H1 (cell line): ENCODE measurements around the gene DRAP1. TPM values are rescaled to one million over a fixed set of nuclear protein-coding genes. Genes with fewer than 3 reads are reported as not detected.

Experiments
- CTCF ChIA-PET: fragments of 300-600 bp; sonication (Branson Sonifier 250); formaldehyde crosslinking; loops from one replicate; lab custom pipeline; 2021; ENCODE audit not compliant: partially characterized antibody; lab: Charles Lee
- POLR2A ChIA-PET: fragments of 300-600 bp; sonication (Branson Sonifier 250); formaldehyde crosslinking; loops from one replicate; lab custom pipeline; 2021; ENCODE audit warnings: inconsistent platforms; ENCODE audit not compliant: partially characterized antibody; lab: Charles Lee
- DNase-seq, 2 experiments: peaks; one replicate each; pipeline versions ENCODE4 v3.0.0 to v3.0.0-alpha.2; 2010 to 2022; ENCODE audit warnings: low spot score in 2 of 2, low read depth in 1 of 2, mixed read lengths in 1 of 2
- FAIRE-seq: peaks from 2 replicates; lab custom pipeline; 2011; peaks lifted over from hg19 to GRCh38; lab: Jason Lieb, UNC
- H2AFZ ChIP-seq: 2 replicates; pipeline ENCODE4 v1.8.1; 2012; ENCODE audit warnings: low read length, inconsistent platforms
- H2AK5ac ChIP-seq: 2 replicates; pipeline ENCODE4 v1.6.1; 2013; ENCODE audit warnings: low read depth, low read length
- H2BK120ac ChIP-seq: replicated peaks from 2 replicates; pipeline ENCODE3; 2013; ENCODE audit warnings: low read depth, low read length, inconsistent platforms
- H2BK12ac ChIP-seq: 2 replicates; pipeline ENCODE4 v1.6.1; 2013; ENCODE audit warnings: low read depth, low read length
- H2BK15ac ChIP-seq: 2 replicates; pipeline ENCODE4 v1.6.1; 2013; ENCODE audit warnings: low read length
- H2BK20ac ChIP-seq: 2 replicates; pipeline ENCODE4 v1.6.1; 2013; ENCODE audit warnings: low read length
- H2BK5ac ChIP-seq: 2 replicates; pipeline ENCODE4 v1.6.1; 2013; ENCODE audit warnings: low read depth, low read length
- H3K14ac ChIP-seq: 2 replicates; pipeline ENCODE4 v1.6.1; 2013; ENCODE audit warnings: inconsistent platforms; ENCODE audit not compliant: insufficient read length
- H3K18ac ChIP-seq: 2 replicates; pipeline ENCODE4 v1.6.1; 2013; ENCODE audit warnings: low read length; ENCODE audit errors: extremely low read depth
- H3K23ac ChIP-seq: 2 replicates; pipeline ENCODE4 v1.6.1; 2013; ENCODE audit warnings: inconsistent platforms; ENCODE audit not compliant: insufficient read length
- H3K23me2 ChIP-seq: 2 replicates; pipeline ENCODE4 v1.6.1; 2013; ENCODE audit warnings: low read depth, low read length
- H3K27ac ChIP-seq: 2 replicates; pipeline ENCODE4 v1.6.1; 2011; ENCODE audit warnings: low read depth, low read length, inconsistent platforms
- H3K27me3 ChIP-seq, 4 experiments: replicated peaks in 1 of 4; 1 replicate in 1 of 4; 2 replicates in 3 of 4; pipeline versions ENCODE4 v1.6.1 to v1.8.1; 2011 to 2013; ENCODE audit warnings: low read length in 3 of 4, mild to moderate bottlenecking in 3 of 4, inconsistent platforms in 2 of 4, mixed read lengths in 2 of 4, moderate library complexity in 1 of 4; ENCODE audit not compliant: control insufficient read depth in 3 of 4, insufficient read depth in 3 of 4; ENCODE audit errors: extremely low read depth in 1 of 4
- H3K36me3 ChIP-seq, 4 experiments: 2 replicates each; pipeline versions ENCODE4 v1.6.1 to v1.8.1; 2011 to 2013; ENCODE audit warnings: mild to moderate bottlenecking in 4 of 4, low read length in 3 of 4, moderate library complexity in 2 of 4, control low read depth in 1 of 4, inconsistent platforms in 1 of 4; ENCODE audit not compliant: insufficient read depth in 4 of 4, control insufficient read depth in 2 of 4
- H3K4ac ChIP-seq: replicated peaks from 2 replicates; pipeline ENCODE3; 2013; ENCODE audit warnings: low read length, low read depth, mixed read lengths, inconsistent platforms; ENCODE audit not compliant: insufficient read length
- H3K4me1 ChIP-seq, 4 experiments: replicated peaks in 1 of 4; 1 replicate in 1 of 4; 2 replicates in 3 of 4; pipeline versions ENCODE4 v1.6.1 to v1.8.1; 2011 to 2013; ENCODE audit warnings: low read length in 3 of 4, inconsistent platforms in 2 of 4, mixed read lengths in 1 of 4; ENCODE audit not compliant: insufficient read depth in 4 of 4, control insufficient read depth in 3 of 4
- H3K4me2 ChIP-seq, 2 experiments: 2 replicates each; pipeline versions ENCODE4 v1.6.1 to v1.8.1; 2011 to 2013; ENCODE audit warnings: low read depth in 2 of 2, low read length in 2 of 2, control low read depth in 1 of 2, inconsistent platforms in 1 of 2, mild to moderate bottlenecking in 1 of 2; ENCODE audit not compliant: insufficient read depth in 1 of 2
- H3K4me3 ChIP-seq, 4 experiments: fragments of 200-600, 300-600 bp in 1 of 4; sonication (generic), shearing (Covaris generic), sonication (Bioruptor Twin) in 1 of 4; 2 replicates each; pipeline versions ENCODE4 v1.5.1 to v1.8.1; 2011 to 2016; ENCODE audit warnings: low read length in 4 of 4, low read depth in 3 of 4, control low read depth in 2 of 4, inconsistent platforms in 2 of 4, mild to moderate bottlenecking in 2 of 4, mixed read lengths in 1 of 4, moderate library complexity in 1 of 4; ENCODE audit not compliant: insufficient read depth in 2 of 4; ENCODE audit errors: extremely low read depth in 1 of 4
- H3K56ac ChIP-seq: replicated peaks from 2 replicates; pipeline ENCODE3; 2013; ENCODE audit warnings: low read depth, mild to moderate bottlenecking, mixed read lengths, low read length, inconsistent platforms; ENCODE audit not compliant: insufficient read length
- H3K79me1 ChIP-seq: 2 replicates; pipeline ENCODE4 v1.6.1; 2013; ENCODE audit warnings: low read depth, low read length, control low read depth
- H3K79me2 ChIP-seq, 2 experiments: 2 replicates each; pipeline versions ENCODE4 v1.6.1 to v1.8.1; 2012 to 2013; ENCODE audit warnings: low read length in 2 of 2, mild to moderate bottlenecking in 2 of 2, inconsistent platforms in 1 of 2; ENCODE audit not compliant: insufficient read depth in 2 of 2, control insufficient read depth in 1 of 2
- H3K9ac ChIP-seq, 4 experiments: replicated peaks in 1 of 4; 1 replicate in 1 of 4; 2 replicates in 3 of 4; pipeline versions ENCODE4 v1.6.1 to v1.8.1; 2011 to 2013; ENCODE audit warnings: low read depth in 3 of 4, low read length in 3 of 4, control low read depth in 2 of 4, mild to moderate bottlenecking in 2 of 4, moderate library complexity in 2 of 4, inconsistent platforms in 1 of 4; ENCODE audit errors: extremely low read depth in 1 of 4
- H3K9me3 ChIP-seq, 2 experiments: 2 replicates each; pipeline versions ENCODE4 v1.6.1 to v1.8.1; 2012 to 2013; ENCODE audit warnings: mild to moderate bottlenecking in 2 of 2, moderate library complexity in 2 of 2, control low read depth in 1 of 2, inconsistent platforms in 1 of 2, low read depth in 1 of 2, low read length in 1 of 2, mixed read lengths in 1 of 2; ENCODE audit not compliant: insufficient read depth in 2 of 2
- H4K20me1 ChIP-seq, 2 experiments: replicated peaks in 1 of 2; 2 replicates each; pipeline versions ENCODE3 to v1.8.1; 2011 to 2013; ENCODE audit warnings: inconsistent platforms in 2 of 2, low read length in 2 of 2, mild to moderate bottlenecking in 1 of 2; ENCODE audit not compliant: insufficient read depth in 2 of 2, control insufficient read depth in 1 of 2
- H4K5ac ChIP-seq: 2 replicates; pipeline ENCODE4 v1.6.1; 2013; ENCODE audit warnings: low read length, low read depth, mixed read lengths, inconsistent platforms; ENCODE audit not compliant: insufficient read length
- H4K8ac ChIP-seq: 2 replicates; pipeline ENCODE4 v1.8.0; 2013; ENCODE audit warnings: mild to moderate bottlenecking, moderate library complexity, low read length, inconsistent platforms; ENCODE audit not compliant: insufficient read depth; ENCODE audit errors: extremely low read depth
- H4K91ac ChIP-seq: replicated peaks from 2 replicates; pipeline ENCODE3; 2013; ENCODE audit warnings: low read length, mixed read lengths, inconsistent platforms; ENCODE audit not compliant: insufficient read length
- CBX8 ChIP-seq: fragments of 300-800, 300-1000 bp; sonication (generic); IDR thresholded peaks from 2 replicates; pipeline ENCODE4 v1.7.1; 2016; ENCODE audit warnings: low read depth, low read length, borderline replicate concordance
- CEBPB ChIP-seq: IDR thresholded peaks from 2 replicates; pipeline ENCODE4 v1.6.1; 2012; ENCODE audit warnings: low read depth, low read length
- CHD2 ChIP-seq: IDR thresholded peaks from 2 replicates; pipeline ENCODE4 v1.6.1; 2012; ENCODE audit warnings: low read length, improper control_type of control experiment
- RAD21 ChIP-seq, 2 experiments: IDR thresholded peaks in 1 of 2; conservative IDR thresholded peaks in 1 of 2; 2 replicates each; pipeline ENCODE4 v1.6.1; 2011; ENCODE audit warnings: low read depth in 2 of 2, low read length in 2 of 2, improper control_type of control experiment in 1 of 2, inconsistent platforms in 1 of 2, mild to moderate bottlenecking in 1 of 2, moderate library complexity in 1 of 2
- RBBP5 ChIP-seq: IDR thresholded peaks from 2 replicates; pipeline ENCODE4 v1.7.1; 2012; ENCODE audit warnings: low read depth, mild to moderate bottlenecking, inconsistent platforms, low read length, moderate library complexity, borderline replicate concordance
- SIN3A ChIP-seq, 2 experiments: IDR thresholded peaks in 1 of 2; conservative IDR thresholded peaks in 1 of 2; 2 replicates each; pipeline ENCODE4 v1.6.1; 2011 to 2012; ENCODE audit warnings: low read length in 2 of 2, improper control_type of control experiment in 1 of 2, low read depth in 1 of 2, mild to moderate bottlenecking in 1 of 2
- WGBS, 2 experiments: shearing (Covaris generic) in 1 of 2; methylation state at CpG; one replicate each; pipeline versions ENCODE4 v1.1.6 to v1.1.7; 2013 to 2015; ENCODE audit warnings: low lambda C conversion rate in 2 of 2, mixed read lengths in 2 of 2, inconsistent platforms in 1 of 2, low coverage in 1 of 2, missing lambda C conversion rate in 1 of 2; ENCODE audit not compliant: insufficient replicate concordance in 2 of 2, insufficient coverage in 1 of 2, insufficient read length in 1 of 2; ENCODE audit errors: extremely low coverage in 1 of 2, missing lambda C conversion rate in 1 of 2; 5-methylcytosine and 5-hydroxymethylcytosine counted together
- polyA plus RNA-seq, 7 experiments: library from polyadenylated mRNA; depleted of rRNA in 3 of 7; stranded (reverse) in 5 of 7; unstranded in 2 of 7; fragments of >200 nt in 5 of 7; fragments of 200-250 nt in 2 of 7; gene quantifications; 1 replicate in 5 of 7; 2 replicates in 1 of 7; 4 replicates in 1 of 7; pipeline versions ENCODE4 v1.2.1 to v1.2.3, GENCODE V29; 2011 to 2013; ENCODE audit warnings: missing spikeins in 2 of 7, mixed read lengths in 2 of 7
- total RNA-seq: library from RNA; stranded (reverse); fragmentation: NEBNext Ultra II Directional; extraction: Animal tissue kit (Norgen Biotek cat#: 25700); gene quantifications from 2 replicates; pipeline ENCODE4 v1.2.1, GENCODE V29; 2021
- TF ChIP-seq, protein P1 (sequence below), 3 experiments: IDR thresholded peaks; 1 replicate in 2 of 3; 2 replicates in 1 of 3; pipeline versions ENCODE4 v1.5.1 to v1.6.1; 2011; ENCODE audit warnings: low read length in 3 of 3, mild to moderate bottlenecking in 3 of 3, inconsistent platforms in 2 of 3, low read depth in 1 of 3, moderate library complexity in 1 of 3; ENCODE audit not compliant: insufficient read depth in 1 of 3; ENCODE audit errors: control extremely low read depth in 1 of 3

Gene DRAP1
- total and polyA plus RNA-seq, 2 of the 8 experiments (the other 6 are each of a cell fraction or from before 2014, with no cell fraction given) = 62.5 to 98.7 TPM

DNA sequence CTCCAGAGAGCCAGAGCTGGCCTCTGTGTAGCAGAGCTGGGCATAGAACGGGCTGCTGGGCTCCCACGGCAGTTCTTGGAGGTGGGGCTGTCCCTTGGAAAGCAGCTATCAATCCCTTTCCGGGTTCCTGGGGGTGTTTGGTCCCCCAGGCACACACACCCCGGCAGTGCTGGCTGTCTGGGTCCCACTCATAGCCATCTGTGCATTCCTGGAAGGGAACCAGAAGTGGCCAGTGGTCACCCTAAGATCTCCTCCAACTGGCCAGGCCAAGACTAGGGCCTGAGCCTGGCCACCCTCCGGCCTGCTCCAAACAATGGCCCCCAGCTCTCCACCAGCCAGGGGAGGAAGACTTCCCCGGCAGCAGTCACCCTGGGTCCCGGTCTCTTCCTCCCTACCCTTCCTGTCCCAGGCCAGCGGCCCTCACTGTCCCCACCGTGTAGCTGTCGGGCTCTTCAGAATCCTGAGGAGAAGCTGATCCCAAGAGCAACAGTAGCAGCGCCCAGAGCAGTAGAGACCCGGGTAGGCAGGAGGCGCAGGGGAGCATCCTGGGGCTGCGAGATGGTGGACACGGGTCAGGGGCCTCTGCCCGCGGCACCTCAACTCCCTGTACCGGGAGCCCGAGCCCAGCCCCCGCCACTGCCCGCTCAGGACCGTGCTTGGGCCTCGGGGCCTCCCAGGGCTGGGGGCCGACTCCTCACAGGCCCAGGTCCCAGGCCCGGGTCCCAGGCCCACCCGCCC, 47.2 kb upstream of the DRAP1 start:
- H3K23ac ChIP-seq = no peak overlapping the region
- H4K8ac ChIP-seq = 0 out of 2 replicates have a peak overlapping the region, but pooled peaks have one; percentile 11
- H3K18ac ChIP-seq = no peak overlapping the region
- peaks cover 0 to 10% (median 3%) of the 10 kb centered on the region in 4 experiments; a peak in 5 of 7 replicates for H3K4me1 ChIP-seq
- no peak overlapping the region for H2BK15ac ChIP-seq
- H3K23me2 ChIP-seq = peaks cover 9% of the 10 kb centered on the region; the same call in 1 of the 2 replicates
- DNase-seq (peak in 1 of 2 experiments; percentile 70), FAIRE-seq (no peak)
- H3K14ac ChIP-seq = no peak overlapping the region
- H3K4me3 ChIP-seq = peak overlapping the region in 3 of 4 experiments; percentile 26 to 77 (median 49); a peak in 6 of 8 replicates
- no peaks in the 10 kb centered on the region for H3K36me3 ChIP-seq
- H2BK12ac ChIP-seq = no peak overlapping the region
- H3K79me2 ChIP-seq = no peaks in the 10 kb centered on the region
- peak overlapping the region; percentile 40; the same call in 1 of the 2 replicates for H2AK5ac ChIP-seq
- no peak overlapping the region for H3K9ac ChIP-seq
- no peak overlapping the region for H2BK5ac ChIP-seq
- H4K5ac ChIP-seq = no peak overlapping the region
- ChIA-PET POLR2A (interaction anchor here (0.8 to 39.7 kb wide), 4 partner anchors 3 to 46 kb away, joined by 3 to 1071 read pairs (median 538); partner anchors contain the start of genes CCDC85B, CFL1, CTSW and EFEMP2), CTCF (interaction anchor here (0.6 to 8.9 kb wide), 19 partner anchors 8 to 190 kb away, joined by 3 to 210 read pairs (median 3); partner anchors contain the start of genes CCDC85B, CFL1, CTSW and FIBP)
- no peak overlapping the region; the same call in 1 of the 2 replicates for H2AFZ ChIP-seq
- no peak overlapping the region for H3K27ac ChIP-seq
- peaks cover 0 to 35% (median 15%) of the 10 kb centered on the region in 4 experiments; a peak in 4 of 7 replicates for H3K27me3 ChIP-seq
- H4K20me1 ChIP-seq = peaks cover 0 to 2% of the 10 kb centered on the region in 2 experiments
- H2BK120ac ChIP-seq = no peak overlapping the region
- no peak overlapping the region for H3K56ac ChIP-seq
- 54% methylated on average over 15 of the region's 26 CpGs; no CpG with 5 or more reads in 1 of the 2 experiments for WGBS, 2 experiments
- no peak overlapping the region for H2BK20ac ChIP-seq
- peak overlapping the region; percentile 83 to 84 for H3K4me2 ChIP-seq
- H3K79me1 ChIP-seq = no peaks in the 10 kb centered on the region; the same call in 1 of the 2 replicates
- no peak overlapping the region for H3K4ac ChIP-seq
- peak overlapping the region; percentile 65 for H4K91ac ChIP-seq
- no peaks in the 10 kb centered on the region for H3K9me3 ChIP-seq
- TF ChIP-seq SIN3A (conservative IDR thresholded peaks at IDR 0.05 in 1 of 2, IDR thresholded peaks at IDR 0.05 in 1 of 2; ENCODE audit: low read depth in 1 of 2, low read length in 2 of 2) (no peak), RBBP5 (no peak), CHD2 (no peak), CBX8 (no peak), CEBPB (no peak), RAD21 (IDR thresholded peaks at IDR 0.05 in 1 of 2, conservative IDR thresholded peaks at IDR 0.05 in 1 of 2; ENCODE audit: low read depth in 2 of 2, low read length in 2 of 2) (0 out of 4 replicates have a peak, but pooled peaks of 1 of the 2 experiments have one; percentile 3)
- TF ChIP-seq, protein P1, sequence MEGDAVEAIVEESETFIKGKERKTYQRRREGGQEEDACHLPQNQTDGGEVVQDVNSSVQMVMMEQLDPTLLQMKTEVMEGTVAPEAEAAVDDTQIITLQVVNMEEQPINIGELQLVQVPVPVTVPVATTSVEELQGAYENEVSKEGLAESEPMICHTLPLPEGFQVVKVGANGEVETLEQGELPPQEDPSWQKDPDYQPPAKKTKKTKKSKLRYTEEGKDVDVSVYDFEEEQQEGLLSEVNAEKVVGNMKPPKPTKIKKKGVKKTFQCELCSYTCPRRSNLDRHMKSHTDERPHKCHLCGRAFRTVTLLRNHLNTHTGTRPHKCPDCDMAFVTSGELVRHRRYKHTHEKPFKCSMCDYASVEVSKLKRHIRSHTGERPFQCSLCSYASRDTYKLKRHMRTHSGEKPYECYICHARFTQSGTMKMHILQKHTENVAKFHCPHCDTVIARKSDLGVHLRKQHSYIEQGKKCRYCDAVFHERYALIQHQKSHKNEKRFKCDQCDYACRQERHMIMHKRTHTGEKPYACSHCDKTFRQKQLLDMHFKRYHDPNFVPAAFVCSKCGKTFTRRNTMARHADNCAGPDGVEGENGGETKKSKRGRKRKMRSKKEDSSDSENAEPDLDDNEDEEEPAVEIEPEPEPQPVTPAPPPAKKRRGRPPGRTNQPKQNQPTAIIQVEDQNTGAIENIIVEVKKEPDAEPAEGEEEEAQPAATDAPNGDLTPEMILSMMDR (IDR thresholded peaks at IDR 0.05; ENCODE audit: control extremely low read depth in 1 of 3, insufficient read depth in 1 of 3, low read depth in 1 of 3, low read length in 3 of 3) = peak in 2 of 3 experiments; percentile 13; a peak in 2 of 4 replicates
